ENCODE data around the gene CCDC8.
"Not testable (repeated sequence)": the region's sequence is repeated elsewhere in the genome, so short reads cannot be mapped to it uniquely, and the experiment has no call there.

GRCh38 chr19:46433470-46433869, 20.1 kb upstream of the CCDC8 start:
- TF ChIP-seq CTCF, POLR2A, POLR2AphosphoS5 (IDR thresholded peaks at IDR 0.05): not testable (repeated sequence)
